Vagina (tissue), 2 donors: ENCODE data around the gene ARHGAP26.

Source experiments
- POLR2A ChIP-seq, 2 donors: fragments of 450-650 bp; IDR thresholded peaks; one replicate each; pipeline ENCODE4 v1.6.1; 2017; ENCODE audit warnings: antibody characterized with exemption in 2 of 2, mild to moderate bottlenecking in 2 of 2, moderate library complexity in 2 of 2
- TF ChIP-seq, protein P1 (sequence below), 3 experiments: fragments of 450-650 bp in 2 of 3; fragments of 200-600 bp in 1 of 3; sonication (generic) in 1 of 3; IDR thresholded peaks; one replicate each; pipeline ENCODE4 v1.5.1; 2017 to 2019; ENCODE audit warnings: antibody characterized with exemption in 3 of 3, mild to moderate bottlenecking in 2 of 3, moderate library complexity in 2 of 3

- TF ChIP-seq, protein P1, sequence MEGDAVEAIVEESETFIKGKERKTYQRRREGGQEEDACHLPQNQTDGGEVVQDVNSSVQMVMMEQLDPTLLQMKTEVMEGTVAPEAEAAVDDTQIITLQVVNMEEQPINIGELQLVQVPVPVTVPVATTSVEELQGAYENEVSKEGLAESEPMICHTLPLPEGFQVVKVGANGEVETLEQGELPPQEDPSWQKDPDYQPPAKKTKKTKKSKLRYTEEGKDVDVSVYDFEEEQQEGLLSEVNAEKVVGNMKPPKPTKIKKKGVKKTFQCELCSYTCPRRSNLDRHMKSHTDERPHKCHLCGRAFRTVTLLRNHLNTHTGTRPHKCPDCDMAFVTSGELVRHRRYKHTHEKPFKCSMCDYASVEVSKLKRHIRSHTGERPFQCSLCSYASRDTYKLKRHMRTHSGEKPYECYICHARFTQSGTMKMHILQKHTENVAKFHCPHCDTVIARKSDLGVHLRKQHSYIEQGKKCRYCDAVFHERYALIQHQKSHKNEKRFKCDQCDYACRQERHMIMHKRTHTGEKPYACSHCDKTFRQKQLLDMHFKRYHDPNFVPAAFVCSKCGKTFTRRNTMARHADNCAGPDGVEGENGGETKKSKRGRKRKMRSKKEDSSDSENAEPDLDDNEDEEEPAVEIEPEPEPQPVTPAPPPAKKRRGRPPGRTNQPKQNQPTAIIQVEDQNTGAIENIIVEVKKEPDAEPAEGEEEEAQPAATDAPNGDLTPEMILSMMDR (IDR thresholded peaks at IDR 0.05) = no peak
- TF ChIP-seq POLR2A (IDR thresholded peaks at IDR 0.05) = no peak
These were observed 86.1 kb downstream of the ARHGAP26 start for GRCh38 chr5:142856269-142856782.
